Neural progenitor cell (in vitro differentiated cells): Measurements from ENCODE around the gene ARSJ.

ENCODE experiments used
- EZH2 ChIP-seq: fragments of 200-600 bp; sonication (generic); IDR thresholded peaks from 2 replicates; pipeline ENCODE4 v1.6.1; 2017; ENCODE audit warnings: antibody characterized with exemption, mild to moderate bottlenecking, moderate library complexity
- EZH2phosphoT487 ChIP-seq: fragments of 200-600 bp; sonication (generic); IDR thresholded peaks from 2 replicates; pipeline ENCODE4 v1.6.1; 2017; ENCODE audit warnings: antibody characterized with exemption
- TF ChIP-seq, protein P1 (sequence below): fragments of 200-600 bp; sonication (generic); IDR thresholded peaks from 2 replicates; pipeline ENCODE4 v1.5.1; 2017; ENCODE audit warnings: antibody characterized with exemption, mild to moderate bottlenecking

GRCh38 chr4:113941836-113942235 is 37.6 kb downstream of the ARSJ start:
- TF ChIP-seq, protein P1, sequence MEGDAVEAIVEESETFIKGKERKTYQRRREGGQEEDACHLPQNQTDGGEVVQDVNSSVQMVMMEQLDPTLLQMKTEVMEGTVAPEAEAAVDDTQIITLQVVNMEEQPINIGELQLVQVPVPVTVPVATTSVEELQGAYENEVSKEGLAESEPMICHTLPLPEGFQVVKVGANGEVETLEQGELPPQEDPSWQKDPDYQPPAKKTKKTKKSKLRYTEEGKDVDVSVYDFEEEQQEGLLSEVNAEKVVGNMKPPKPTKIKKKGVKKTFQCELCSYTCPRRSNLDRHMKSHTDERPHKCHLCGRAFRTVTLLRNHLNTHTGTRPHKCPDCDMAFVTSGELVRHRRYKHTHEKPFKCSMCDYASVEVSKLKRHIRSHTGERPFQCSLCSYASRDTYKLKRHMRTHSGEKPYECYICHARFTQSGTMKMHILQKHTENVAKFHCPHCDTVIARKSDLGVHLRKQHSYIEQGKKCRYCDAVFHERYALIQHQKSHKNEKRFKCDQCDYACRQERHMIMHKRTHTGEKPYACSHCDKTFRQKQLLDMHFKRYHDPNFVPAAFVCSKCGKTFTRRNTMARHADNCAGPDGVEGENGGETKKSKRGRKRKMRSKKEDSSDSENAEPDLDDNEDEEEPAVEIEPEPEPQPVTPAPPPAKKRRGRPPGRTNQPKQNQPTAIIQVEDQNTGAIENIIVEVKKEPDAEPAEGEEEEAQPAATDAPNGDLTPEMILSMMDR, result no peak
- TF ChIP-seq EZH2, result no peak
- TF ChIP-seq EZH2phosphoT487, result no peak
